Thyroid gland (tissue), 4 donors: ENCODE results near the gene GRAMD4.

ENCODE experiments used
- CTCF ChIP-seq, 6 experiments: fragments of 200-600 bp in 3 of 6; fragments of 450-650 bp in 3 of 6; sonication (generic) in 3 of 6; IDR thresholded peaks; one replicate each; pipeline ENCODE4 v1.5.1; 2016 to 2019; ENCODE audit warnings: antibody characterized with exemption in 6 of 6, mild to moderate bottlenecking in 2 of 6, inconsistent platforms in 1 of 6, moderate library complexity in 1 of 6
- POLR2A ChIP-seq, 2 donors: fragments of 450-650 bp; IDR thresholded peaks; one replicate each; pipeline ENCODE4 v1.6.1; 2017; ENCODE audit warnings: antibody characterized with exemption in 2 of 2, mild to moderate bottlenecking in 2 of 2, moderate library complexity in 1 of 2

- TF ChIP-seq CTCF (IDR thresholded peaks at IDR 0.05) = no peak
- TF ChIP-seq POLR2A (IDR thresholded peaks at IDR 0.05) = no peak
These were observed 25.9 kb upstream of the GRAMD4 start for GRCh38 chr22:46593996-46594946.
